DOHH2 (cell line): Measurements from ENCODE around the gene KNDC1.

Source experiments
- CTCF ChIP-seq: fragments of 200-600 bp; sonication (generic); IDR thresholded peaks from one replicate; pipeline ENCODE4 v1.5.1; 2014; ENCODE audit warnings: antibody characterized with exemption, mild to moderate bottlenecking, low read depth, low read length; ENCODE audit not compliant: poor library complexity, severe bottlenecking
- EZH2phosphoT487 ChIP-seq: fragments of 200-600 bp; sonication (generic); IDR thresholded peaks from 2 replicates; pipeline ENCODE4 v1.6.1; 2017; ENCODE audit warnings: borderline replicate concordance, mild to moderate bottlenecking, antibody characterized with exemption, low read length, moderate library complexity, mixed read lengths

GRCh38 chr10:133231946-133232574 lies 72.0 kb downstream of the KNDC1 start:
- TF ChIP-seq CTCF: no peak
- TF ChIP-seq EZH2phosphoT487: no peak
